Uterus (tissue), 2 donors: Measurements from ENCODE around the gene FMN2.

Experiments
- POLR2A ChIP-seq, 2 donors: fragments of 450-650 bp; IDR thresholded peaks; one replicate each; pipeline ENCODE4 v1.6.1; 2016; ENCODE audit warnings: antibody characterized with exemption in 2 of 2, mild to moderate bottlenecking in 1 of 2, moderate library complexity in 1 of 2
- TF ChIP-seq, protein P1 (sequence below), 4 experiments: fragments of 200-600 bp in 2 of 4; fragments of 450-650 bp in 2 of 4; sonication (generic) in 2 of 4; IDR thresholded peaks; one replicate each; pipeline ENCODE4 v1.5.1; 2016 to 2019; ENCODE audit warnings: antibody characterized with exemption in 4 of 4, mild to moderate bottlenecking in 2 of 4, moderate library complexity in 1 of 4

DNA sequence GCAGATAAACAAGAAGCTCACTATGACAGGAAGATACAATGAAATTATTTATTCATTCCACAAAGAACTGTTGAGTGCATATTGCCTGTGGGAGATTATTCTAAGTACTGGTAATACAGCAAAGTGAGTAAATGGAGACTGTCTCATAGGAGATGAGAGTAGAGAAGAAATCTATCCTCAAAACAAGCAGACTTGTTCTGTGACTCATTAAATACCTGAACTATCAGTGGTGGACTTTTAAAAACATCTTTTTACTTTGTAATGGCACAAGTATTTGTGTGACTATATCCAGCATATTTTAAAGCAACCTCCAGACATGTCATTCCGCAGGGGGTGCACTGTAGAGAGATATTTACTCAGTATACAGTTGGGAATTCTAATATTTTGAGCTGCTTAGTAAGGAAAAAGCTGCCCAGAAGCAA is 259.2 kb downstream of the FMN2 start:
- TF ChIP-seq POLR2A (IDR thresholded peaks at IDR 0.05): no peak
- TF ChIP-seq, protein P1, sequence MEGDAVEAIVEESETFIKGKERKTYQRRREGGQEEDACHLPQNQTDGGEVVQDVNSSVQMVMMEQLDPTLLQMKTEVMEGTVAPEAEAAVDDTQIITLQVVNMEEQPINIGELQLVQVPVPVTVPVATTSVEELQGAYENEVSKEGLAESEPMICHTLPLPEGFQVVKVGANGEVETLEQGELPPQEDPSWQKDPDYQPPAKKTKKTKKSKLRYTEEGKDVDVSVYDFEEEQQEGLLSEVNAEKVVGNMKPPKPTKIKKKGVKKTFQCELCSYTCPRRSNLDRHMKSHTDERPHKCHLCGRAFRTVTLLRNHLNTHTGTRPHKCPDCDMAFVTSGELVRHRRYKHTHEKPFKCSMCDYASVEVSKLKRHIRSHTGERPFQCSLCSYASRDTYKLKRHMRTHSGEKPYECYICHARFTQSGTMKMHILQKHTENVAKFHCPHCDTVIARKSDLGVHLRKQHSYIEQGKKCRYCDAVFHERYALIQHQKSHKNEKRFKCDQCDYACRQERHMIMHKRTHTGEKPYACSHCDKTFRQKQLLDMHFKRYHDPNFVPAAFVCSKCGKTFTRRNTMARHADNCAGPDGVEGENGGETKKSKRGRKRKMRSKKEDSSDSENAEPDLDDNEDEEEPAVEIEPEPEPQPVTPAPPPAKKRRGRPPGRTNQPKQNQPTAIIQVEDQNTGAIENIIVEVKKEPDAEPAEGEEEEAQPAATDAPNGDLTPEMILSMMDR (IDR thresholded peaks at IDR 0.05): no peak
